ENCODE results near the gene MAP3K4.

Gene MAP3K4

GRCh38 chr6:160998217-160998616 lies 6.6 kb downstream of the MAP3K4 start:
- ATAC-seq, result no peak
- TF ChIP-seq BACH2 (CRISPR knock-in tag; IDR thresholded peaks at IDR 0.05; ENCODE audit: borderline replicate concordance) (no peak), ZFP3 (CRISPR knock-in tag; IDR thresholded peaks at IDR 0.05) (no peak), ISL1 (CRISPR knock-in tag; IDR thresholded peaks at IDR 0.05) (no peak), CSRNP3 (CRISPR knock-in tag; IDR thresholded peaks at IDR 0.05) (no peak), PATZ1 (CRISPR knock-in tag; IDR thresholded peaks at IDR 0.05; ENCODE audit: borderline replicate concordance) (no peak), GLIS3 (CRISPR knock-in tag; IDR thresholded peaks at IDR 0.05) (no peak), TSHZ2 (CRISPR knock-in tag; IDR thresholded peaks at IDR 0.05) (no peak), ZNF70 (CRISPR knock-in tag; IDR thresholded peaks at IDR 0.05) (no peak), ZC3H10 (CRISPR knock-in tag; IDR thresholded peaks at IDR 0.05) (no peak), CSDC2 (CRISPR knock-in tag; IDR thresholded peaks at IDR 0.05) (no peak), ZFP30 (CRISPR knock-in tag; IDR thresholded peaks at IDR 0.05) (no peak), ZNF565 (CRISPR knock-in tag; conservative IDR thresholded peaks at IDR 0.05; ENCODE audit: low read depth) (no peak), ZNF8 (CRISPR knock-in tag; IDR thresholded peaks at IDR 0.05) (no peak)

- ATAC-seq, result no peak
- TF ChIP-seq POU6F1 (CRISPR knock-in tag; IDR thresholded peaks at IDR 0.05; ENCODE audit: borderline replicate concordance, low read depth) (no peak), ARNTL (CRISPR knock-in tag; IDR thresholded peaks at IDR 0.05; ENCODE audit: borderline replicate concordance, low read depth) (no peak), ISL1 (CRISPR knock-in tag; IDR thresholded peaks at IDR 0.05) (no peak)
Measured at GRCh38 chr6:160998766-160999165, 7.2 kb downstream of the MAP3K4 start.

- ATAC-seq, result no peak
Measured at GRCh38 chr6:160999516-160999915, 7.9 kb downstream of the MAP3K4 start.

More at GRCh38 chr6:160999516-160999915, 7.9 kb downstream of the MAP3K4 start:
- TF ChIP-seq ZNF70 (CRISPR knock-in tag; IDR thresholded peaks at IDR 0.05) (no peak), ESRRG (CRISPR knock-in tag; IDR thresholded peaks at IDR 0.05) (no peak), ZNF8 (CRISPR knock-in tag; IDR thresholded peaks at IDR 0.05) (no peak), TSHZ2 (CRISPR knock-in tag; IDR thresholded peaks at IDR 0.05) (no peak), ZC3H10 (CRISPR knock-in tag; IDR thresholded peaks at IDR 0.05) (no peak), OSR1 (CRISPR knock-in tag; IDR thresholded peaks at IDR 0.05) (no peak), GLIS3 (CRISPR knock-in tag; IDR thresholded peaks at IDR 0.05) (no peak), CSDC2 (CRISPR knock-in tag; IDR thresholded peaks at IDR 0.05) (no peak), ZFP3 (CRISPR knock-in tag; IDR thresholded peaks at IDR 0.05) (no peak), PPARA (CRISPR knock-in tag; IDR thresholded peaks at IDR 0.05; ENCODE audit: borderline replicate concordance) (no peak), SNAI2 (CRISPR knock-in tag; IDR thresholded peaks at IDR 0.05) (no peak), ZNF565 (CRISPR knock-in tag; conservative IDR thresholded peaks at IDR 0.05; ENCODE audit: low read depth) (no peak), TCF4 (CRISPR knock-in tag; IDR thresholded peaks at IDR 0.05; ENCODE audit: borderline replicate concordance) (no peak), BACH2 (CRISPR knock-in tag; IDR thresholded peaks at IDR 0.05; ENCODE audit: borderline replicate concordance) (no peak), ARNTL (CRISPR knock-in tag; IDR thresholded peaks at IDR 0.05; ENCODE audit: borderline replicate concordance, low read depth) (no peak), ISL1 (CRISPR knock-in tag; IDR thresholded peaks at IDR 0.05) (no peak), CSRNP3 (CRISPR knock-in tag; IDR thresholded peaks at IDR 0.05) (no peak), TOX (CRISPR knock-in tag; IDR thresholded peaks at IDR 0.05; ENCODE audit: borderline replicate concordance) (no peak), ZFP30 (CRISPR knock-in tag; IDR thresholded peaks at IDR 0.05) (no peak)
